Right renal cortex interstitium (tissue), 3 donors: ENCODE measurements around the gene MAP3K8. TPM values are rescaled to one million over a fixed set of nuclear protein-coding genes. Genes with fewer than 3 reads are reported as not detected.
"Not testable (repeated sequence)": the region's sequence is repeated elsewhere in the genome, so short reads cannot be mapped to it uniquely, and the experiment has no call there.

ENCODE experiments used
- DNase-seq, 3 donors: peaks; one replicate each; pipeline ENCODE4 v3.0.0-alpha.2; 2013; ENCODE audit warnings: low read depth in 3 of 3, low spot score in 2 of 3
- polyA plus RNA-seq, 3 donors: library from polyadenylated mRNA; unstranded; fragments of 120-200 nt; gene quantifications; one replicate each; pipeline ENCODE4 v1.2.1, GENCODE V29; 2013; ENCODE audit not compliant: insufficient read length in 3 of 3

Gene MAP3K8
- polyA plus RNA-seq, 3 donors = 5.7 to 8.5 (median 6.5) TPM

GRCh38 chr10:30422151-30422695 lies 11.8 kb upstream of the MAP3K8 start:
- no peak for DNase-seq

- DNase-seq = peak in 2 of 3 donors; percentile 54
Measured at GRCh38 chr10:30422981-30423654, 10.9 kb upstream of the MAP3K8 start.

- DNase-seq = not testable (repeated sequence)
Measured at GRCh38 chr10:30423655-30424275, 10.2 kb upstream of the MAP3K8 start.

GRCh38 chr10:30425336-30426075 lies 8.5 kb upstream of the MAP3K8 start:
- no peak for DNase-seq

GRCh38 chr10:30430544-30431298 lies 3.3 kb upstream of the MAP3K8 start:
- no peak for DNase-seq

- DNase-seq = no peak
Measured at GRCh38 chr10:30431435-30431911, 2.5 kb upstream of the MAP3K8 start.

- DNase-seq = no peak
Measured at GRCh38 chr10:30432622-30433305, 1.2 kb upstream of the MAP3K8 start.

- peak in 2 of 3 donors; percentile 65 to 76 for DNase-seq
Measured at GRCh38 chr10:30433306-30433729, 666 bp upstream of the MAP3K8 start.

- DNase-seq = peak in 1 of 3 donors; percentile 56
Measured at GRCh38 chr10:30434273-30435072, 489 bp downstream of the MAP3K8 start.

GRCh38 chr10:30435073-30435422 lies 1.1 kb downstream of the MAP3K8 start:
- no peak for DNase-seq

GRCh38 chr10:30435499-30436167 lies 1.6 kb downstream of the MAP3K8 start:
- not testable (repeated sequence) for DNase-seq

GRCh38 chr10:30436191-30436611 lies 2.2 kb downstream of the MAP3K8 start:
- DNase-seq = no peak

- DNase-seq = no peak
Measured at GRCh38 chr10:30436671-30437030, 2.7 kb downstream of the MAP3K8 start.

GRCh38 chr10:30437031-30437841 lies 3.3 kb downstream of the MAP3K8 start:
- no peak for DNase-seq

GRCh38 chr10:30438021-30438850 lies 4.3 kb downstream of the MAP3K8 start:
- no peak for DNase-seq

GRCh38 chr10:30439931-30440330 lies 5.9 kb downstream of the MAP3K8 start:
- no peak for DNase-seq

- DNase-seq = no peak
Measured at GRCh38 chr10:30442019-30442606, 8.1 kb downstream of the MAP3K8 start.
